ENCODE measurements around the gene MLYCD. TPM values are rescaled to one million over a fixed set of nuclear protein-coding genes. Genes with fewer than 3 reads are reported as not detected.

MLYCD gene
- total RNA-seq, 1 donor from 2014 or later: 5.3 TPM

DNA sequence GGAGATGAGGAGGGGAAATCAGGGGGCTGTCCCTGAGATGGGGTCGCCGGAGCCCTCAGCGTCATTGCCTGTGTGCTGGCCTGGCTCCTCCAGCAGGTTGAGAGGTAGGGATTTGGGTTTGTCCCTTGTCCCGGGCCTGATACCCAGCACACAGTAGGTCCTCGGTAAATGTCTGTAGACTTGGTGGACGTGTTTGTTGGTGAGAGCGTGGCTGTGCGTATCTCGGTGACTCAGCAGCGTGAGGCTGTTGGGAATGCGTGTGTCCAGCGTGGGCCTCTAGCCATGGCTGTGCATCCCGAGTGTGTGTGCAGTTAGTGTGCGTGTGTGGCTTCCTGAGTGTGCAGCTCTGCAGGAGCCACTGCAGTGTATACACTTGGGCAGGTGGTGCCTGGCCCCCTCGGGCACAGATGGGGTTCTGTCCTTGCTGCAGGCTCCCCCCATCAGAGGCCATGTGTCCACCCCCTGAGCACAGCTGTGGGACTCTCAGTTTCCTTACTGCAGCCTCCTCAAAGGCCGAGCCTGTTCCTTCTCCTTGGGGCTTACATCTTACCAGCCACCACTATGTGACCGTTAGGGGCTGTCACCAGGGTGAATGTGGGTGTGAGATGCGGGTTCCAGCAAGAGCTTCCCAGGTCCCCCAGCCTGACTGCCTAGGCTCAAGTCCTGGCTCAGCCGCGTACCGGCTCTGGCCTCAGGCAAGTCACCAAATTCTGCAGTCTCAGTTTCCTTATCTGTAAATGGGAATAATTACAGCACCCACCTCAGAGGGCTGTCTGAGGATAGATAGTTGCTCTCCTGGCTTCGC lies 74.9 kb downstream of the MLYCD start:
- intact Hi-C loops (cut with micrococcal nuclease): no loop called here
- peaks cover 11% of the 10 kb centered on the region for H3K27me3 Mint-ChIP-seq

DNA sequence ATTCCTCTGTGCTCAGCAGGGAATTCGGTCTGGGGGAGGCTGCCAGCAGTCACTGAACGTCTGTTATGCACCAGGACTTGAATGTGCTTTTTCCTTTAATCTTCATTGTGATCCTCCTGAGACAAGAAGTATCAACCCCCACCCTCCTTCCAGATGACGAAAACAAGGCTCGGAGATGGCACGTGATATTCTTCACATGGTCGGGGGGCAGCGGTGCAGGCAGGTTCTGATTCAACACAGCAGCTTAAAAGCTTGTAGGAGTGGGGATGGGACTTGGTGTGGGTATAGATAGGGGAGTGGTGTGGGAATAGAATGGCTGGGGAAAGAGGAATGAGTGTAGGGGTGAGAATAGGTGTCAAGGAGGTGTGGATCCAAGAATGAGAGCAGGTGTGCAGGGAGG lies 75.6 kb downstream of the MLYCD start:
- no peaks in the 10 kb centered on the region for H3K4me1 Mint-ChIP-seq
- H3K27me3 Mint-ChIP-seq: peaks cover 7% of the 10 kb centered on the region
- no peak overlapping the region for H3K4me3 Mint-ChIP-seq
- no peak overlapping the region for H3K27ac Mint-ChIP-seq
- intact Hi-C loops (cut with micrococcal nuclease): no loop called here
- no peaks in the 10 kb centered on the region for H3K36me3 Mint-ChIP-seq (ENCODE audit: low read depth)
- DNase-seq: no peak
- H3K9me3 Mint-ChIP-seq: no peaks in the 10 kb centered on the region

More for the DNA sequence above, 74.9 kb downstream of the MLYCD start:
- H3K27ac Mint-ChIP-seq: no peak overlapping the region
- H3K36me3 Mint-ChIP-seq (ENCODE audit: low read depth): no peaks in the 10 kb centered on the region
- no peak overlapping the region for H3K4me3 Mint-ChIP-seq
- no peaks in the 10 kb centered on the region for H3K9me3 Mint-ChIP-seq
- peaks cover 3% of the 10 kb centered on the region for H3K4me1 Mint-ChIP-seq
- no peak for DNase-seq

DNA sequence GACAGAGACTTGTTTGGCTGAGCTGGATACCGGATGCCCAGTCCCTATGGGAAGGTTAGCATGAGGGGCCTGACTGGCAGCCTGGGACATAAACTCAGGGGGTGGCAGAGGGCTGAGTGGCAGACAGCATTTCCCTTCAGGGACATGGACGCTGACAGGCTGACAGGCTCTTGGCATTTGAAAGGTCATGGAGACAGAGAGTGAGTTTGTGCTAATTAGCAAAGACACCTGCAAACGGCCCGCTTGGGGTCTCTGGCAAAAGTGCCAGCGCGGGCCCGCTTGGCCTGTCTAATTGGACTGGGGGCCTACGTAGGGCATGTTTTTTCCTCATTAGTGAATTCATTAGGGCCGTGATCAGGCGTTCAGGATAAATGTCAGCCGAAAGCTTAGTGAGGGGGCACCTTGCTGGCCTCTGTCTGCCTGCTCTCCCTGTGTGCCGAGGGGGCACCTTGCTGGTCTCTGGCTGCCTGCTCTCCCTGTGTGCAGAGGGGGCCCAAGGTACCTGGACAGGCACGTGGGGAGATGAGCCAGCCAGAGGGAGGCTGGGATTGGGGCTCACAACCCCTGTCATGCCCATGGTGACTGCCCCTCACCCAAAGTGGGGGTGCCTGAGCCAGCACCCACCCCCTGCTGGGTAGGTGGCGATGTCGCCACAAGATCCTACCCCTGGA lies 76.8 kb downstream of the MLYCD start:
- no peak for DNase-seq
- intact Hi-C loops (cut with micrococcal nuclease): no loop called here
- Mint-ChIP-seq H3K27me3 (no peaks in the 10 kb centered on the region), H3K4me1 (no peaks in the 10 kb centered on the region), H3K4me3 (no peak overlapping the region), H3K36me3 (ENCODE audit: low read depth) (no peaks in the 10 kb centered on the region), H3K9me3 (no peaks in the 10 kb centered on the region), H3K27ac (no peak overlapping the region)

Other genes starting within 250 kb of the MLYCD start
- 119 and 128 TPM in 2 replicates for gene HSBP1, start 91.1 kb upstream of the MLYCD start, total RNA-seq
- gene OSGIN1, start 54.1 kb downstream of the MLYCD start, total RNA-seq: 0.72 and 1.3 TPM in 2 replicates
- not detected in 2 replicates for gene NECAB2, start 69.1 kb downstream of the MLYCD start, total RNA-seq
- not detected in 2 replicates for gene SLC38A8, start 143.7 kb downstream of the MLYCD start, total RNA-seq
- 49.6 and 52.3 TPM in 2 replicates for gene MBTPS1, start 217.8 kb downstream of the MLYCD start, total RNA-seq
- 16.4 and 17.6 TPM in 2 replicates for gene HSDL1, start 246.1 kb downstream of the MLYCD start, total RNA-seq
- gene DNAAF1, start 246.2 kb downstream of the MLYCD start, total RNA-seq: not detected in 2 replicates